Measurements from ENCODE around the gene SLC30A4.
"Not testable (repeated sequence)": the region's sequence is repeated elsewhere in the genome, so short reads cannot be mapped to it uniquely, and the experiment has no call there.

SLC30A4 gene, protein sequence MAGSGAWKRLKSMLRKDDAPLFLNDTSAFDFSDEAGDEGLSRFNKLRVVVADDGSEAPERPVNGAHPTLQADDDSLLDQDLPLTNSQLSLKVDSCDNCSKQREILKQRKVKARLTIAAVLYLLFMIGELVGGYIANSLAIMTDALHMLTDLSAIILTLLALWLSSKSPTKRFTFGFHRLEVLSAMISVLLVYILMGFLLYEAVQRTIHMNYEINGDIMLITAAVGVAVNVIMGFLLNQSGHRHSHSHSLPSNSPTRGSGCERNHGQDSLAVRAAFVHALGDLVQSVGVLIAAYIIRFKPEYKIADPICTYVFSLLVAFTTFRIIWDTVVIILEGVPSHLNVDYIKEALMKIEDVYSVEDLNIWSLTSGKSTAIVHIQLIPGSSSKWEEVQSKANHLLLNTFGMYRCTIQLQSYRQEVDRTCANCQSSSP

DNA sequence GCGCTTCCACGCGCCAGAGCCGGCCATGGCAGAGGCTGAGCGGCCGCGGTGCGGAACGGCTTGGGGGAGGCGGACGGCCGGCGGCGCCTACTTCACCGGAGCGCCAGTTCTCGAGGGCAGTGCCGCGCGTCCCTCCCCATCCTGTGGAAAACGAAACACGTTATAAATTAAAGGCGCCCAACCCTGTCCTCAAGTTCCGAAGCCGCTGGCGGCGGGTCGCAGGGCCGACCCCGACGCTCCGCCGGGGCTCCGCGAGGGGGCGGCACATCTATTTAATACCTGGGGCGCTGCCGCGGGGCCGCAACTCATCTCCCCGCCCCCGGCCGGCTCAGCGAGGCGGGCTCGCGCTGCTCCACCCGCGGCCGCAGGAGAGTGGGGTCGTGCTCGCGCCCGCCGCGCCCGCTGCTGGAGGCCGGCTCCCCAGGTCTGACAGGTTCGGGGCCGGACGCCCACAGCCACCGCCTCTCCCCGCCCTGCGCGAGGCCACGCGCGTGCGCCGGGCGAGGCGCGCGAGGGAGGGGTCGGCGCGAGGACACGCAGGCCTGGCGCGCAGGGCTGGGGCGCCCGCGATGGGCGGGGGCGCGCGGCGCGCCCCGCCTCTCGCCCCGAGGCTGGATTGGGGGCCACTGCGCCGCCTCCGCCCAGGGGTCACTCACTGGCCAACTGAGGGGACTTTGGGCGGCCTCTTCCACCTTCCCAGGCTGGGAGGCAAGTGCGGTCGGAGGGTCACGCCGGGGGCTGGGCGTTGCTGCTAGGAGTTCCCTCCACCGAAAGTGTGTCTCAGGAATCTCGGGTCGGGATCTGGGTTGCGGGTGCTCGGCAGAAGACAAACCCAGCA, at the start of gene SLC30A4:
TSS of gene SLC30A4 (minus strand) at position 428 of the 838 bp plus-strand sequence. CDS start at position 27, 401 bp downstream.
- DNase-seq (ENCODE audit: low read depth, low spot score): peak; percentile 13

DNA sequence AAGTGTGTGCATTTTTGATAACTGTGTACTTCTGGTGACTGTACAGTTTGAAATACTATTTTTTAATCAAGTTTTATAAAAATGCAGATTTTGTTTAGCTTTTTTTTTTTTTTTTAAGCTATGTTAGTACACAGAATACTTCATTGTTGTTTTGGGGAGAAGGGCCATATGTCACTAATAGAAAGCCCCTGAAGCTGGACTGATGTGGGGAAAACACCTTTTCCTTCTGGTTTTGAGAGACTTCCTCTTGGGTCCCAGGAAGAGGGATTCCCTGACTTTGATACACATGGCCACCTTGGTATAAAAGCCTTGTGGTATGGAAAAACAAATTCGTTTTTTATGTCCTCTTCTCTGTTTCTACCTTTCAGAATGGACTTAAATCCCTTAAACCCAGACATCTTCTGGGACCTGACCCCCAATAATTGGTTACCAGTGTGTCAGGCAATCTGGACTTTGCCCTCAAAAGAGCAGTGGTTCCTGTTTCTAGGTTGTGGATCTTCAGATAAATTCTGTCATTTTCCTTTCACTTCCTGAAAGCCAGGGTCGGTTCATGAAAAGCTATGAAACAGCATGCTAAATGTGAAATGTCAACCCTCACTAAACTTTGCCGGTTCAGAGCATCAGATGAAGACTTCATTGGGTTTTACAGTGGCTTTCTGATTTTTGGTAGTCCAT, 33.5 kb upstream of the SLC30A4 start:
- no peak for DNase-seq (ENCODE audit: low read depth, low spot score)

DNA sequence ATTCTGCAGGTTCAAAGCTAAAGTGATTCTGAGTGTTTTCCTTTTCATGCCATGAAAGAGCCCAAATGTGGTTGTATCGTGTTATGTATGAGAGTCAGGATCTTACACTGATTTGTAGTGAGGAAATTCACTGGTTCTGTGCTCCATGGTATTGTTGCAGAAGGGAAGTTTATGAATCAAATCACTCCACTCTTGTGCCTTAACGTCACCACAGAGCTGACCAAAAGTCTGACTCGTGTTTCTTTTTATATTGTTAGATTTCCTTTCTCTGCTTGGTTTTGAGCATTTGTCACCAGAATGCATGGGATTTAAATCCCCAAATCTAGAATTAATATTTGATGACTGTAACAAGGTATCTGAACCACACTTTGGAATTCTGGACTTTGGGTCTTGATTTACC, 29.1 kb upstream of the SLC30A4 start:
- DNase-seq (ENCODE audit: low read depth, low spot score): no peak

DNA sequence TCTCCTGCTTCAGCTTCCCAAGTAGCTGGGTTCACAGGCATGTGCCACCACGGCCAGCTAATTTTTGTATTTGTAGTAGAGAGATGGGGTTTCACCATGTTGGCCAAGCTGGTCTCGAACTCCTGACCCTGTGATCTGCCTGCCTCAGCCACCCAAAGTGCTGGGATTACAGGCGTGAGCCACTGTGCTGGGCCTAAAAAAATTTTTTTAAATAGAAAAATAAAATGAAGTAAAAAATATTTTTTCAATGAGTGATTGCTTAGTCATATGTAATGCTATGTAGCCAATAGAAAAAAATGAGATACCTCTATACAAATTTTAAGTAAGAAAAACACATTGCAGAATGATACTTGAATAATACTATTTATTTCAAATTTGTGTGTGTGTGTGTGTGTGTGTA, 27.9 kb upstream of the SLC30A4 start:
- no peak for DNase-seq (ENCODE audit: low read depth, low spot score)

DNA sequence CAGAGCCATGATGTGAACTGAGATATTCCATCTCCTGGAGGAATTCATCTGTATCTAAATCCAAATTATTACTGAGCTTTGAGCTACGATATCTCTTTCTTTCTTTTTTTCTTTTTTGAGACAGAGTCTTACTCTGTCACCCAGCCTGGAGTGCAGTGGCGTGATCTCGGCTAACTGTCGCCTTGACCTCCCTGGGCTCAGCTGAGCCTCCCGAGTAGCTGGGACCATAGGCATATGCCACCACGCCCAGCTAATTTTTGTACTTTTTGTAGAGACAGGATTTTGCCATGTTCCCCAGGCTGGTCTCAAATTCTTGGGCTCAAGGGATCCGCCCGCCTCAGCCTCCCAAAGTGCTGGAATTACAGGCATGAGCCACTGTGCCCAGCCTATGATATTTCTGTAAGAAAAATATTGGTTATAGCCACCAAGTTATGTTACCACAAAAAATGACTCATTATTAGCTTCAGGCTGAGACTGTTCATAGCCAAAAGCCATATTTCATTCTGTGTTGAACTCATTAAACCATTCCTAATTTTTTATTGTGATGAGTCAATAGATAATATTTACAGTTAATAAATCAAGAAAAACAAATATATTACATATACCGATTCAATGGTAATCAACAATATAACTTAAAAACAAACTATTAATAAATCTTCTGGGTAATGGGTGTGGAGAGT, 27.1 kb upstream of the SLC30A4 start:
- no peak for DNase-seq (ENCODE audit: low read depth, low spot score)

DNA sequence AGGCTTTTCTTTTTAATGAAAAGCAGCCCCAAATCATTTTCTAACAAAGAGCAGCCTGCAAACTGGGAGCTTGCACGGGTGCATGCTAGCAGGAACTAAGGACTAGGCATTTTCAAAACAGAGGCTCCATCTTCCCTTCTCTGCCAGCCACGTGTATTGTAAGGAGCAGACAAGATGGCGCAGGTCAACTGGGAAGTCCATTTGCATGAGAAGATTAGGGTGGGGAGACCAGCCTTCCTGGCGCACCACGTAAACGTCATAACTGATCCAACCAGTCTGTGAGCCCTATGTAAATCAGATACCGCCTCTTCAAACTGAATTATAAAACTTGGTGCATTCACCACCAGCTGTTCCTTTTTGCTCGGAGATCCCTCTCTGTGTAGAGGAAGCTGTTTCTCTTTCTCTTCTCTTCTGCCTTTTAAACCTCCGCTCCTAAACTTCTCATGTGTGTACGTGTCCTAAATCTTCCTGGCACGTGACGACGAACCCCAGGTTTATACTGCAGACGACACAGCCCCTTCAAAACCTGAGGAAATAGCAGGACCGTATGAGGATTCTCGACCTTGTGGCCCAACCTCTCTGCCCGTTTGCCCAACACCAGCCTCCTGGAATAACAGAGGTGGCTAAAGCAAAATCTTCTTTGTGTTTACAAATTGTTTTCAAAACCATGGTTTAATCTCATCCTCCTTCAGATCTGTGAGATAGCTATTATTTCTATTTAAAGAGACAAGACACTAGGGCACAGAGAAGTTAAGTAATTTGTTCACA, 26.4 kb upstream of the SLC30A4 start:
- no peak for DNase-seq (ENCODE audit: low read depth, low spot score)

DNA sequence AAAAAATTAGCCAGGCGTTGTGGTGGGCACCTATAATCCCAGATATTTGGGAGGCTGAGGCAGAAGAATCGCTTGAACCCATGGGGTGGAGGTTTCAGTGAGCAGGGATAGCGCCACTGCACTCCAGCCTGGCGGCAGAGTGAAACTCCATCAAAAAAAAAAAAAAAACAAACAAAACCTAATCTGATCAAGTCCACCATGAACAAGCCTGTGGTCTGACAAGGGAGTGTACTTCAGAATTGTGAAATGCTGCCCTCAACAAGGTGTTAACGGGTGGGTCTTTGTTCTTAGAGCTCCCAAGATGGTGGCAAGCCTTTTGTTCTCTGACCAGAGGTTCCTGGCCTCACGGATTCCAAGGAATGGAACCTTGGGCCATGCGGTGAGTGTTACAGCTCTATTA, 24.2 kb upstream of the SLC30A4 start:
- no peak for DNase-seq (ENCODE audit: low read depth, low spot score)

DNA sequence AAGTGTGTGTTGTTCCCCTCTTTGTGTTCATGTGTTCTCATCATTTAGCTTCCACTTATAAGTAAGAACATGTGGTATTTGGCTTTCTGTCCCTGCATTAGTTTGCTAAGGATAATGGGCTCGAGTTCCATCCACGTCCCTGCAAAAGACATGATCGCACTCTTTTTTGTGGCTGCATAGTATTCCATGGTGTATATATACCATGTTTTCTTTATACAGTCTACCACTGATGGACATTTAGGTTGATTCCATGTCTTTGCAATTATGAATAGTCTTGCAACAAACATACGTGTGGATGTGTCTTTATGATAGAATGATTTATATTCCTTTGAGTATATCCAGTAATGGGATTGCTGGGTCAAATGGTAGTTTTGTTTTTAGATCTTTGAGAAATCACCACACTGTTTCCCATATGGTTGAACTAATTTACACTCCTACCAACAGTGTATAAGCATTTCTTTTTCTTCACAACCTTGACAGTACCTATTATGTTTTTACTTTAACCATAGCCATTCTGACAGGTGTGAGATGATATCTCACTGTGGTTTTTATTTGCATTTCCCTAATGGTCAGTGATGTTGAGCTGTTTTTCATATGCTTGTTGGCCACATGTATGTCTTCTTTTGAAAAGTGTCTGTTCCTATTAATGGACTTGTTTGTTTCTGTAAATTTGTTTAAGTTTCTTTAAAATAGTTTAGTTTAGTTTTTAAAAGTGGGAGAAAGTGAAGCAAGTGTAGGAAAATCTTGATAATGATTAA, 21.9 kb upstream of the SLC30A4 start:
- no peak for DNase-seq (ENCODE audit: low read depth, low spot score)

DNA sequence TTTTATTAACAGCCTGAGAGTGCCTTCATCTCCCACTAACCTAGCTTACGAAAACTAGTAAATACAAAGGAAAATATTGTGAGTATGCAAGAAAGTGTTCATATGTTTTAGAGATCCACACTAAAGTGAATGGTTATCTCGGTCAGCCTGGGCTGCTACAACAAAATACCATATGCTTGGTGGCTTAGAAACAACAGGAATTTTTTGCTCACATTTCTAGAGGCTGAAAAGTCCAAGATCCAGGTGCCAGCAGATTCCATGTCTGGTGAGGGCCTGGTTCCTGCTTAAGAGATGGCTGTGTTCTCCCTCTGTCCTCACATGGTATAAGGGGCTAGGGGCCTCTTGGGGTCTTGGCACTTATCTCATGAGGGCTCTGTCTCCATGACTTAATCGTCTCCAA, 20.5 kb upstream of the SLC30A4 start:
- DNase-seq (ENCODE audit: low read depth, low spot score): no peak

DNA sequence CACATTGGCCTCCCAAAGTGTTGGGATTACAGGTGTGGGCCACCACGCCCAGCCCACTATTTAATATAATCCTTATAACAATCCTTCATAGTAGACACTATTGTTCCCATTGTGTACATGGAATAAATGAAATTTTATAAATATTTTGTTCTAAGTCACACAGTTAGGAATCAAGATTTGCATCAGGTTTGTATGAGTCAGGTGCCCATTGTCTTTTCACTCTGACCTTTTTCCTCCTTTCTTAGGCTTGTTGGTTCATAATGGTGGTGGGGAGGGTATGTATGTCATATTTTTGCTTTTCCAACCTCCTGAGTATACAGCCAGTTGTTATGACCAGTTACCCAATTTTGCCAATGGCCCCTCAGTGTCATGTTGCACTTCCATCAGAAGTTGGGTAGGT, 18.0 kb upstream of the SLC30A4 start:
- DNase-seq (ENCODE audit: low read depth, low spot score): no peak

DNA sequence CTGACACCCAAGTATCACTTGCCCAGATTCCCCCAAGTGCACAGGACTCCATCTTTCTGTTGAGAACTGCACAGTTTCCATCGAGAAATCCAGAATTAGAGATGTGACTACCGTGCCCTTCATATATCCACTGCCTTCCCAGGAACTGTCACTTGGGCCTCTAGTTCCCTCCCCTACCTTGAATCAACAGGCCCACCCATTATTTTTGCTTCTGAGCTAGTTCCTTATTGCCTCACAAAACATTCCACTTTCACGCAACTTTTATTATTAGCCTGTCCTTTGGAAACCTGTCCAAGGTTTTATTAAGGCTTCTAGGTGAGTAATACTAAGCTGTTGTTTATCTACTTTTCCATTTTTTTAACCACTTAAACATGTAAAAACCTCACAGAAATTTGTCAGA, 17.1 kb upstream of the SLC30A4 start:
- DNase-seq (ENCODE audit: low read depth, low spot score): no peak

DNA sequence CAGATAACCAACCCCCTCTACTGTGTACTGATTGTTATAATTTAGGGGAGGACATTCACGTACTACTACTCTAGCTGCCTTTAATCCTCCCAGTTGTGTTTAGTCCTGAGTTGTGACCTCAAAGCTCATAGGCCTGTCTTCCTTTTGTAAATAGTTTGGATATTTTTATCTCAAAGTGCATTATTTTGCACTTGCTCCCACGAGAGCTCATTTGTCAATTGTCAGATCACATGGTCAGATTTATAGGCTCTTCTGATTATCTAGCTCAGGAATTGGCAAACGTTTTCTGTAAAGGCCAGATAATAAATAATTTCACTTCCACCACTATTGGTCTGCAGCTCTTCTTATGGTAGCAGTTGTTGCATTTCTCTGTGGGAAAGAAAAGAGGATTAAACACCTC, 14.4 kb upstream of the SLC30A4 start:
- DNase-seq (ENCODE audit: low read depth, low spot score): no peak

DNA sequence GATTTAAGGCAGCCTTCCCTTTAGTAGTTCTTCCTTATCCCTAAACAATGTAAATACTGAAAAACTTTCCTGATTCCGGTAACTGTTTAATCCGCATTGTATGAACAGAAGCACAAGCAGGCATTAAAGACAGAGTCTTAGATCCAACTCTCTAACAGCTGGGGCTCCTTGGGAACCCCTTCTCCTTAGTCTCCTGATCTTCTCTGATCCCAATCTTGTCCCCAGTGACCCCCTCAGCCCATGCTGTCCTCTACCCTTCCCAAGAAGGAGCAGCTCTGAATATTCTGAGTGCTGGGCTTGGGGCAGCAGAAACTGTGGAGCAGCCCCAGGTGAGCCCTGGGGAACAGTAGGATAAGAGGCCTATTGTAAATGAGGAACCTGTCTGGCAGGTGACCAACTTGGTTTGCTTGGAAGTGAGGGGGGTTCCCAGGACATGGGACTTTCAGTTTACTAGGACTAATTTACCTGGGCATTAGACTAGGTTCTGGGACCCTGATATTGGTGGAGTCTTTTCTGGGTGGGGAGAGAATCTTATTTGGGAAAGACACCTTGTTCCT, 13.0 kb upstream of the SLC30A4 start:
- no peak for DNase-seq (ENCODE audit: low read depth, low spot score)

DNA sequence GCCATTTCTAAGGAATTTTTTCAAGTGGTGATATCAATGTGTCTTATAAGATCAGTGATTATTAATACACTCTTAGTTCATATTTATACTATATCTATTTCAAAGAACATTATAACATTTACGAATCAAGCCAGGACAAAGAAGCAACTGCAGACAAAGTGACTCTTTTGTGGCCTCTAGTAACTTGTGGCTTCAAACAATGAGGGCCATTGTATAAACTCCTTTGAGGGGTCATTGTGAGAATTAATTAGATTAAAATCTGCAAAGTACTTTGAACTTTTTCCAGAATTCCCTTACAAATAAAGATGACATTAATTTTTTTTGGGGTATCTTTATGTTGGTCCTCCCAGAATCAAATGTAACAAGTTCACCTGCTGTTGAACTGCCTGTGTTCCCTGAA, 12.3 kb upstream of the SLC30A4 start:
- no peak for DNase-seq (ENCODE audit: low read depth, low spot score)

DNA sequence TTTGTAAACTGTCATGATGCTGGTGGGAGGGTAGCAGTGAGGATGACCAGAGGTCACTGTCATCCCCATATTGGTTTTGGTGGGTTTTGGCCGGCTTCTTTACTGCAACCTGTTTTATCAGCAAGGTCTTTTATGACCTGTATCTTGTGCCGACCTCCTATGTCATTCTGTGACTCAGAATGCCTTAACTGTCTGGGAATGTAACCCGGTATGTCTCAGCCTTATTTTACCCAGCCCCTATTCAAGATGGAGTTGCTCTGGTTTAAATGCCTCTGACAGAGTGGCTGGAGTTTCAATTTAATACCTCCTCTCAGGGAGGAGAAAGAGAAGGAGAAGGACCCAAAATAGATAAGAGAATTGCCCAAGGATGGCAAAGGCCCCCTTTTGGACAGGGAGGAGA, 10.3 kb upstream of the SLC30A4 start:
- DNase-seq (ENCODE audit: low read depth, low spot score): not testable (repeated sequence)

DNA sequence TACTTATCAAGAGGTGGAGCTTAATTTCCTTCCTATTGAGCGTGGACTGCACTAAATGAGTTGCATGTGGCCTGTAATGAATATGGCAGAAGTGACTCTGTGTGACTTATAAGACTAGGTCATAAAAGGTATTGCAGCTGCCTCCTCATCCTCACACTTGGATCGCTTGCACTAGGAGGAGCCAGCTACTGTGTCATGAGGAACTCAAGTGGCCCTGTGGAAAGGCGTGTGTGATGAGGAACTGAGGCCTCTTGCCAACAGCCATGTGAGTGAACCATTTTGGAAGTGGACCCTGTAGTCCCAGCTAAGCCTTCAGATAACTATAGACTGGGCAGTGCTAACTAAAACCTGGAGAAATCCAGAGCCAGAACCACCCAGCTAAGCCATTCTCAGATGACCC, 7.1 kb upstream of the SLC30A4 start:
- DNase-seq (ENCODE audit: low read depth, low spot score): no peak

DNA sequence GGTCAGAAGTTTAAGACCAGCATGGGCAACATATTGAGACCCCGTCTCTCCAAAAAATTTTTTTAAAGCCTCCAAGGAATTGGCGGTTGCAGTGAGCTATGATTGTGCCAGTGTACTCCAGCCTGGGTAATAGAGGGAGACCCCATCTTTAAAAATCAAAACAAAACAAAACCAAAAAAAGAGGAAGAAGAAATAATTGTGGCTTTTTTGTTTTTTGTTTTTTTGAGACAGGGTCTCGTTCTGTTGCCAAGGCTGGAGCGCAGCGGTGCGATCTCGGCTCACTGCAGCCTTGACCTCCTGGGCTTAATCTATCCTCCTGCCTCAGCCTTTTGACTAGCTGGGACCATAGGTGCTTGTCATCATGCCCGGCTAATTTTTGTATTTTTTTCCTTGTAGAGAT, 4.5 kb upstream of the SLC30A4 start:
- no peak for DNase-seq (ENCODE audit: low read depth, low spot score)

DNA sequence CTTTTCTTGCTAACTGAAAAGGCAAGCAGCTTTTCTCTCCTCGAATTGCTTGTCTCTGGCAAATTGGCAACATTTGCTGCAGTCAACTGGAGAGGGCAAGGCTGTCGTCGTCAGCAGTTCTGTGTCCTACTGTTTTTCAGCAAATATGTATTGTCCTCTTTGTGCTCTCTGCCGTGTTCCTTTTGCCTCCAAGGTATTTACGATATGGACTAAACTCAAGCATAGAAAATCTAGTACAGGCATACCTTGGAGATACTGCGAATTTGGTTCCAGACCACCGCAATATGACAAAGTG, 558 bp upstream of the SLC30A4 start:
- DNase-seq (ENCODE audit: low read depth, low spot score): no peak

DNA sequence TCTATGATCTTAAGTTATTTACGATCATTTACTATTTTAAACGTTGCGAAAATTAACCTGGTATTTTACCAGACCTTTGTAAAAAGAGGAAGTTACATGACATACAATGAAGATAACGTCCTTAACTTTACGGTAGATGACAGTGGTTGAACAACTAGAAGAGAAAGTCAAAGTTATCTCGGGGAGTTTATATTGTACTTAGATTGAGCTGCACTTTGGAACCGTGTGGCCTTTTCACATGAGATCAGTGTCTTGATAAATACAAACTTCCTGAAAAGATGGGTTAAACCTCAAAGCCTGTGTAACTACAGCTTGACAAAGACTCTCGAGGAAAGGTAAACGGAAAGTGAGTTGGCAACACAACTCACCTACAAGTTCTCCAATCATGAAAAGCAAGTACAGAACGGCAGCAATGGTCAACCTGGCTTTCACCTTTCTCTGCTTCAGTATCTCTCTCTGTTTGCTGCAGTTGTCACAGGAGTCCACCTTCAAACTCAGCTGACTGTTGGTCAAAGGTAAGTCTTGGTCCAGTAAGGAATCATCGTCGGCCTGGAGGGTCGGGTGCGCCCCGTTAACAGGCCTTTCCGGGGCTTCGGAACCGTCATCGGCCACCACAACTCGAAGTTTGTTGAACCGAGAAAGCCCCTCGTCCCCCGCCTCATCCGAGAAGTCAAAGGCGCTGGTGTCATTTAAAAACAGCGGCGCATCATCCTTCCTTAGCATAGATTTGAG, 793 bp downstream of the SLC30A4 start:
- DNase-seq (ENCODE audit: low read depth, low spot score): no peak

All from activated CD4-positive, CD25-positive, alpha-beta regulatory T cell treated with anti-CD3 and anti-CD28 coated beads, Interleukin-2, amount 50 U/mL, for 16 hours (primary cell).